ENCODE results near the gene ZXDC.

DNA sequence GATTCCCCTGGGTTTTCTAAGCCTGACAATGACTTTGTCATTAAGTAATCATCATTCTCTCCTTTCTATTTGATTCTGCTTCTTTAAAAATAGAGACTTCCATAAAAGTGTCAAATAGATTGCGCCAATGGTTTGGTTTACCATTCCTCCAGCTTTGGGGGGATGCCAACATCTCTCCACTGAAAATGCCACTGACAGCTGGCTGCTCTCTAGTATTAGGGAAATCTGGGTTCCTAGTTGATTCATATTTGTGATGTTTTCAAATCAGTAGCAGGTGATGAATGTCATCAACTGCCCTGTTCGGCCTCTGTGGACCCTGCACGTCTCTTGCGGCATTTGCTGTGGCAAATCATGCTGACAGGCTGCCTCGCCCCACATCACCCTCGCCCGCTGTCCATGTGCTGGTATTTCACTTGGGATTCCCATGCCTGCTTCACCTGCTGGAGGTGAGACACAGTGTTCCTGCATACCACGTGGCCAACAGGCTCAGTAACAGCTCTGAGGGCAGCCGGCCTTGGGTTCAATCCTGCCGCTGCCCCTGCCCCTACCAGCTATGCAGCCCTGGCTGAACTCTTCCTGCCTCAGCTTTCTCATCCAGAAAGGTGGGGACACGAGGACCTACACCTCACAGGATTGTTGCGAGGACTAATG lies 28.1 kb downstream of the ZXDC start:
- TF ChIP-seq, protein P1, sequence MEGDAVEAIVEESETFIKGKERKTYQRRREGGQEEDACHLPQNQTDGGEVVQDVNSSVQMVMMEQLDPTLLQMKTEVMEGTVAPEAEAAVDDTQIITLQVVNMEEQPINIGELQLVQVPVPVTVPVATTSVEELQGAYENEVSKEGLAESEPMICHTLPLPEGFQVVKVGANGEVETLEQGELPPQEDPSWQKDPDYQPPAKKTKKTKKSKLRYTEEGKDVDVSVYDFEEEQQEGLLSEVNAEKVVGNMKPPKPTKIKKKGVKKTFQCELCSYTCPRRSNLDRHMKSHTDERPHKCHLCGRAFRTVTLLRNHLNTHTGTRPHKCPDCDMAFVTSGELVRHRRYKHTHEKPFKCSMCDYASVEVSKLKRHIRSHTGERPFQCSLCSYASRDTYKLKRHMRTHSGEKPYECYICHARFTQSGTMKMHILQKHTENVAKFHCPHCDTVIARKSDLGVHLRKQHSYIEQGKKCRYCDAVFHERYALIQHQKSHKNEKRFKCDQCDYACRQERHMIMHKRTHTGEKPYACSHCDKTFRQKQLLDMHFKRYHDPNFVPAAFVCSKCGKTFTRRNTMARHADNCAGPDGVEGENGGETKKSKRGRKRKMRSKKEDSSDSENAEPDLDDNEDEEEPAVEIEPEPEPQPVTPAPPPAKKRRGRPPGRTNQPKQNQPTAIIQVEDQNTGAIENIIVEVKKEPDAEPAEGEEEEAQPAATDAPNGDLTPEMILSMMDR (conservative IDR thresholded peaks at IDR 0.05; ENCODE audit: low read length), result no peak
- no peak for TF ChIP-seq EZH2phosphoT487 (IDR thresholded peaks at IDR 0.05; ENCODE audit: borderline replicate concordance)

All from Loucy (cell line).